IPS DF 6.9 (cell line): ENCODE data around the gene GCK.

Source experiments
- DNase-seq: peaks from one replicate; pipeline ENCODE4 v3.0.0-alpha.2; 2013; ENCODE audit warnings: low read depth, low spot score
- H3K27ac ChIP-seq: one replicate; pipeline ENCODE4 v1.5.1; 2013; ENCODE audit warnings: low read length, control low read depth
- H3K27me3 ChIP-seq: 2 replicates; pipeline ENCODE4 v1.6.1; 2013; ENCODE audit warnings: mild to moderate bottlenecking, low read length; ENCODE audit not compliant: control insufficient read depth, insufficient read depth
- H3K36me3 ChIP-seq: 2 replicates; pipeline ENCODE4 v1.6.1; 2013; ENCODE audit warnings: low read length; ENCODE audit not compliant: control insufficient read depth, insufficient read depth
- H3K4me1 ChIP-seq: 2 replicates; pipeline ENCODE4 v1.6.1; 2013; ENCODE audit warnings: low read length; ENCODE audit not compliant: control insufficient read depth, insufficient read depth
- H3K4me3 ChIP-seq: 2 replicates; pipeline ENCODE4 v1.5.1; 2013; ENCODE audit warnings: mild to moderate bottlenecking, low read length
- H3K9me3 ChIP-seq: 2 replicates; pipeline ENCODE4 v1.6.1; 2013; ENCODE audit warnings: low read length, inconsistent platforms; ENCODE audit not compliant: control insufficient read depth, insufficient read depth
- WGBS: extraction: QIAGEN DNeasy Blood & Tissue Kit; methylation state at CpG from one replicate; pipeline ENCODE4 v1.1.7; 2013; ENCODE audit warnings: mixed read lengths, missing lambda C conversion rate; ENCODE audit not compliant: insufficient read length, insufficient coverage; 5-methylcytosine and 5-hydroxymethylcytosine counted together

GCK gene

DNA sequence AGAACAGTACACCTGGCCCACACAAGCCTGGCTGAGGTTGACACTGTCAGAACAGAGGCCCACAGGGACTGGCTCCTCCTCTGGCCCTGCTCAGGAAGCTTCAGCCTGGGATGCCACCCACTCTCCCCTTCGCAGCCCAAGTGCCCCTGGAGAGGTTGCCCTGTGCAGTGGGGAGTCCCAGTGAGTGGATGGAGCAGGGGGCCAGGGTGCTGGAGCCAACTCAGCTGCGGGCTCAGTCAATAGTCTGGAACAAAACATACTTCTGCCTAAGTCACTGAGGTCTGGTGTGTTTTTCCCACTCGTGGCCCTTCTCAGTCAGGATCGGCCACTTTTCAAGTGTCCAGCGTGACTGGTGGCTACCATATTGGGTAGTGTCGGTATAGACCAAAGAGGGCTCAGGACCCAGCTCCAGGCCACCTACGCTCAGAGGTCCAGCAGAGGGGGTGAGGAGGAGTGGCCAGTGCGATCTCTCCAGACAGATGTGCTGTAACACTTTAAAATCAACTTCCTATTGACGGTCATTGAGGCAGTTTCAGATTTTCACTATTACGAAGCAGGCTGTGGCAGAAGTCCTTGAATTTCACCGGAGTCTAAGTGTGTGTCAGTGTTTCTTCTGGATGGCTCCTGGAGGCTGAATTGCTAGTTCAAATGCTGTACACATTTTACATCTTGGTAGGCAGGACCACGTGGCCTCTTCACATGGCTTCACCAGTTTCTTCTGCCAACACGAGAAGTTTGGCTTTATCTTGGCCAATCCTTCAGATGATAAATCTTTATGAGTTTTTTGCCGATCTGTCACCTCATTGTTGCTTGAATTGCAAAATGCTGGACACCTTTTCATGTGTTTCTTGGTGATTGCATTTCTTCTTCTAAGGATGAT, 994 bp upstream of the GCK start:
- Histone ChIP-seq H3K36me3 (no peaks in the 10 kb centered on the region), H3K4me1 (peaks cover 3% of the 10 kb centered on the region; the same call in 1 of the 2 replicates), H3K27me3 (no peaks in the 10 kb centered on the region), H3K4me3 (no peak overlapping the region), H3K9me3 (no peaks in the 10 kb centered on the region), H3K27ac (no peak overlapping the region)
- no CpG with 5 or more reads among the region's 14 CpGs for WGBS
- no peak for DNase-seq

DNA sequence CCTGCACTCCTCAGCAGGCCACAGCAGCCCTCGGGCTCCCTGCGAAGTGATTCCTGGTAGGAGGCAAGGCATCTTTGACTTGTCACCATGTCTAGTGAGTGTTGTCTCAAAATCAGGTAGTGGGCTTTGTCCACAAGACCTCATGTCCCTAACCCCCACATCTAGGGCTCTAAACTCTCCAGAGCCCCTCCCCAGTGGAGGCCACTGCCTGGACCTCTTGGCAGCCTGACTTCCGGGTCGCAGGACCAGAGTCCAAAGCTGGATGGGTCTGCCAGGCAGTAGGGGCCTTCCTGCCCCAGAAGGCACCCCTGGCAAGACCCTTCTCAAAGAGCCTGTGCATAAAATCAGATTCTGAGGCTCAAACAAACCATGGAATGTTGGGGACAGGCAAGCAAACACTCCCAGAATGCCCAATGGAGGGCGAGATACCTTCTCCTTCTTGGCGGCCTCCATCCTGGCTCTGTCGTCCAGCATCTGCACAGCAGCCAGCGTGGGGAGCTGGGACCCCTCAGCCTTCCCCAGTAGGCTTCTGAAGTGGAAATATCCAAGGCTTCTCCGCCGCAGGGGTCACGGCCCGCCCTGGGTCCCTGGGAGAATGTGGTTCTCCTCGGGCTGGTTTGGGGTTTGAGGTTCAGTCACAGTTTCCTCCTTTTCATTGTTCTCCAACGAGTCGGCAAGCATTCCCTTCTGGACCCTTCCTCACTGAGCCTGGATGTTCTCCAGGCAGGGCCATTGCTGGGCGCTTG, 586 bp downstream of the GCK start:
- no peaks in the 10 kb centered on the region for H3K36me3 ChIP-seq
- no peaks in the 10 kb centered on the region for H3K9me3 ChIP-seq
- no peaks in the 10 kb centered on the region for H3K27me3 ChIP-seq
- DNase-seq = no peak
- no peak overlapping the region for H3K4me3 ChIP-seq
- H3K4me1 ChIP-seq = peaks cover 3% of the 10 kb centered on the region; the same call in 1 of the 2 replicates
- WGBS = no CpG with 5 or more reads among the region's 16 CpGs
- H3K27ac ChIP-seq = no peak overlapping the region

DNA sequence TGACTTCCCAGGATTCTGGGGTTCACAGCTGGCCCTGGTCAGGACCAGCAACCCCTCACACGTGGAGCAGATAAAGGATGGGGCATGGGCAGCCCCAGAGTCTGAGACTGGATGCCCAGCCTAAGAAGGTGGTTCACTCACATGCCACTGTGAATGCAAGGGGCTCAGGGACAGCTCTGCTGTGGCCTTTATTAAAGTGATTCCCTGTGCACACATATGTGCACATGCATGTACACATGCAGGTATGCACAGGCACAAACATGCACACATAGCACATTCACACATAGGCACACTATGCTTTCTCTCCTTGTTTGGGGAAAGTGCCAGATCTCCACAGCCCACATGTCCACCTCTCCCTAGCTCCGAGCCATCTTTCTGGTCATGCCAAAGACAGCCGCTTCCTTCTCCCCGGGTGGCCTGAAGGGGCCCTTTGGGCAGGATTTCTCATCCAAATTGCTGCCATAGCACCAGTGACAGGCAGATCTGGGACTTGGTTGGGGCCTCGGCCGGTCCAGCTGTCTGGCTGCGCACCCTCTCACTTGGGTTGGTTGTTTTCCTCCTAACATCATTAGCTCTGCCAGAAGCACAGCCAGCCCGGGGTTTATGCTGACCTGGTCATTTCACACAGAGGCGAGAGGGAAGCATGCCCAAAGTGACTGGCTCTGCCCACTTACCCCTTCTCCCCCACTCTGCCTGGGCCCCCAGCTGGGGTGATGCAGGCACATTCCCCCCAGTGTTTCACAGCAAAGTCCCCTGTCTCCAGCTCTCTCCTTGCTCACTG, 1.4 kb downstream of the GCK start:
- no peaks in the 10 kb centered on the region for H3K27me3 ChIP-seq
- no peak overlapping the region for H3K27ac ChIP-seq
- no peaks in the 10 kb centered on the region for H3K36me3 ChIP-seq
- no peak for DNase-seq
- no CpG with 5 or more reads among the region's 9 CpGs for WGBS
- no peaks in the 10 kb centered on the region for H3K9me3 ChIP-seq
- no peak overlapping the region for H3K4me3 ChIP-seq
- peaks cover 3% of the 10 kb centered on the region; the same call in 1 of the 2 replicates for H3K4me1 ChIP-seq

DNA sequence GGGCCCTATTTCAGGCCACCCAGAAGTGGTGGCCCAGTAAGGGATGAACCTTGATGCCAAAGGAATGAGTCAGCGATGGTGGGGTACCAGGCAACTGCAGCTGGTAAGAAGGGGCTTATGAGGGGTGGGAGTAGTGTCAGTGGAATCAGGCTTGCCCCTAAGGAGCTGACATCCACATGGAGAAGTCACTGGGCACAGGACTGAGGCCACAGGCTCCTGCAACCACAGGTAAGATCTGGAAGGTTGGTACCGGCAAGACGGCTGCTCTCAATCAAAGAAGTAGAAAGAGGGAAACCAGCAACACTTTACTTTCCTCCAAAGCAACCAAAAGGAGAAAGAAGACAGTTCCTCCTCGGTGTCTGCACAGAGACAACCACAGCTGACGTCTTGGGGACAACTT, 2.5 kb downstream of the GCK start:
- no peak for DNase-seq
- Histone ChIP-seq H3K4me1 (peaks cover 3% of the 10 kb centered on the region; the same call in 1 of the 2 replicates), H3K27me3 (no peaks in the 10 kb centered on the region), H3K9me3 (no peaks in the 10 kb centered on the region; the same call in 1 of the 2 replicates), H3K4me3 (no peak overlapping the region), H3K27ac (no peak overlapping the region), H3K36me3 (no peaks in the 10 kb centered on the region)
- WGBS = no CpG with 5 or more reads among the region's 5 CpGs

DNA sequence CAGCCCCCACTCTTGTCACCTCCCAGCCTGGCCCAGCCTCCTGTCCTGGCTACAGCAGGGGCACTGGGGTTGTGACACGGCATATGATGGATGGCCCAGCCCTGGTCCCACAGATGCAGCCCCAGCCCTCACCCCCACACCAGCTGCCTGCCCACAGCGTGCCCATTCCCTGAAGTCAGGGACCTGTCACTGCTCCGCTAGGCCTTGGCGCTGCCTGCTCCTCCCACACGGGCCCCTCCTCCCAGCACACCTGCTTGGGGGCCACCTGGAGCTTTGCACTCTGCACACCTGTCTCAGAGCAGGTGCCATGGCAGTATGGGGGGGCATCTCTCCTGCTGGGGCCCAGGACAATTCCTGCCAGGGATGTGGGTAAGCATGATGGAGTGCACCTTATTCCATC, 3.5 kb downstream of the GCK start:
- Histone ChIP-seq H3K4me1 (peaks cover 3% of the 10 kb centered on the region; the same call in 1 of the 2 replicates), H3K4me3 (no peak overlapping the region), H3K9me3 (no peaks in the 10 kb centered on the region; the same call in 1 of the 2 replicates), H3K27ac (no peak overlapping the region), H3K36me3 (no peaks in the 10 kb centered on the region), H3K27me3 (no peaks in the 10 kb centered on the region)
- no CpG with 5 or more reads among the region's 5 CpGs for WGBS
- no peak for DNase-seq

DNA sequence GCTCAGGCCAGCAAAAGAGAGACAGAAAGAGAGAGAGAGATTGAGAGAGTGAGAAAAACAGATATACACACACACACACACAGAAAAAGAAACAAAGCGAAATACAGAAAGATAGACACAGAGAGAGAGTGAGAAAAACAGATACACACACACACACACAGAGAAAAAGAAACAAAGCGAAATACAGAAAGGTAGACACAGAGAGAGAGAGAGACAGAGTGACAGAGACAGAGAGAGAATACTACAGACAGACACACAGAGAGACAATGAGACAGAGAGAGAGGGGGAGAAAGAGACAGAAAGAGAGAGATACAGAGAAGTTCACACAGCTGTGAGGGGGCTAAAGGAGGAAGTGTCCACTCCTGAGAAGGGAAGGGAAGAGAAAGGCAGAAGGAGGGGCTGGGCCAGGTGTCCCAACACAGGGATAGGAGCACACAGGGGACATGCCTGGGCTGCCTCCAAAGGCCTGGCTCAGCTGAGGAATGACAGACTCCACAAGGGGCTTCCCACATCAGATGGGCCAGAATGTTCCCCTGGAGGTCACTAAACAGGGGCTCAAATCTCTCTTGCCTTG, 4.3 kb downstream of the GCK start:
- H3K9me3 ChIP-seq = no peaks in the 10 kb centered on the region; the same call in 1 of the 2 replicates
- H3K4me1 ChIP-seq = peaks cover 3% of the 10 kb centered on the region; the same call in 1 of the 2 replicates
- no peaks in the 10 kb centered on the region for H3K36me3 ChIP-seq
- H3K27ac ChIP-seq = no peak overlapping the region
- H3K4me3 ChIP-seq = no peak overlapping the region
- WGBS = no CpG with 5 or more reads among the region's 2 CpGs
- no peak for DNase-seq
- no peaks in the 10 kb centered on the region for H3K27me3 ChIP-seq

DNA sequence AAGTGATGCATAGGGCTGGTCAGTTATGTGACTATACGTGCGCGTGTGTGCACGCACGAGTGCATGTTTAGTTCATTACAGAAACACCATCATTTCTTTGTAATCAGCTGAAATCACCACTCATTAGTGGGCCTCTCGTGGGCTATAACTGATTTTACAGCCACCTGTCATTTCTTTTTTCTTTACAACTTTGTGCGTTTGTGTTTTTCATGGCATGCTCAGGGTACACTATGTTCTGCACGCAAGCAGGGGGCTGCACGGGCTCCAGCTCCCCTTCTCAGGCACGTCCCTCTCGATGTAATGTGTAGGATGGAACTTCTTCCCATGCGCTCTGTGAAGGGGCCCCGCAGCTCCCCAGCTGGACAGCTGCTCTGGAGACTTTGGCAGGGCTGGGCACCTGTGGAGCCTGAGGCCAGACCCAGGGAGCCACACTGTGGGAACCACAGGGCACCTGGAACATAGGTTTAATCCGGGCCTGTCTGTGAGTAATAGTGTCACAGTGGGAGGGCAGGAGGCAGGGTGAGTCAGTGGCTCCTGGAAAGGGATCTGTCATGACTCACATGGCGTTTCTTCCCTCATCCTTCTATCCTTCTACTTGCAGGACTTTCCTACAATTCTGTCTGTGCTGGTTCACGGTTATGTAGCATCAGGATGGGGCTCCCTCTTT, 4.9 kb downstream of the GCK start:
- no CpG with 5 or more reads among the region's 16 CpGs for WGBS
- Histone ChIP-seq H3K4me1 (peaks cover 3% of the 10 kb centered on the region; the same call in 1 of the 2 replicates), H3K36me3 (no peaks in the 10 kb centered on the region), H3K9me3 (no peaks in the 10 kb centered on the region; the same call in 1 of the 2 replicates), H3K27me3 (no peaks in the 10 kb centered on the region), H3K4me3 (no peak overlapping the region), H3K27ac (no peak overlapping the region)
- no peak for DNase-seq

DNA sequence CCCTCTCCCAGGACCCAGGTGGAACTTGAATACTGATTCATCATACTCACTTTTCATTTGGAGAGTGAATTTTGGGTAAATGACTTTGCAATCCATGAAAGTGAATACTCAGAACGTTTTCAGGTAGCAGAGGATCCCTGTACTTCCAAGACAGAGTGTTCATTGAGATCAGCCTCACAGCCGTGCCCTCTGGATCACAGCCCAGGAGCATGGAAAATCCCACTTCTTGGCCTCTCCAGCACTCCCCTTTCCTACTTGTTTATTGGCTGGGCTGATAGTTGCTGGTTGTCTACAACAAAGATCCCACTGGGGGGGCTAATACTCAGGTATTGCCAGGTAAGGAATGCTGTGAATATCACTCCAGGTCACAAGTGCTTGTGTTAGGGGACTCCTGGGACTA, 5.9 kb downstream of the GCK start:
- H3K9me3 ChIP-seq = no peaks in the 10 kb centered on the region; the same call in 1 of the 2 replicates
- no peaks in the 10 kb centered on the region for H3K4me1 ChIP-seq
- no peaks in the 10 kb centered on the region for H3K36me3 ChIP-seq
- no peaks in the 10 kb centered on the region for H3K27me3 ChIP-seq
- no peak overlapping the region for H3K27ac ChIP-seq
- H3K4me3 ChIP-seq = no peak overlapping the region
- WGBS = no CpG with 5 or more reads among the region's 2 CpGs
- no peak for DNase-seq

DNA sequence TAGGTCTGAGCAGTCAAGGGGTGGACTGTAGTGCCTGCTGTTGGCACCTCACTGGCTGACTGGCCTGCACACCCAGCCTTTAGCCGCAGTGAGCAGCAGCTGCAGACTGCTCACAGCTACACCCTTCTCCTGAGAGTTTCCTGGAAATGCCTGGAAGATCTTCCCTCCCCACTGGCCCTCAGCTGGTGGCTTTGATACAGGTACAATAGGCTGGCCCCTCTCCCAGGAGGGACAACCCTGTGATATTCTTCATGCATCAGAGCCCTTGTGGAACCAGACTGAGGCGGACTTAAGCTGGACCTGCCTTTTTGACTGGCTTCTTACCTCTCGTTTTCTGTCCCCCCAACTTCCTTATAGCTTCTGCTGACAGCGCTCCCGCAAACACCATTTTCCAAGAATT, 6.4 kb downstream of the GCK start:
- WGBS = no CpG with 5 or more reads among the region's 5 CpGs
- no peaks in the 10 kb centered on the region; the same call in 1 of the 2 replicates for H3K9me3 ChIP-seq
- no peak overlapping the region for H3K4me3 ChIP-seq
- DNase-seq = no peak
- no peaks in the 10 kb centered on the region for H3K4me1 ChIP-seq
- H3K27ac ChIP-seq = no peak overlapping the region
- no peaks in the 10 kb centered on the region for H3K36me3 ChIP-seq
- H3K27me3 ChIP-seq = no peaks in the 10 kb centered on the region
